GM21717 (cell line): ENCODE data around the gene PKNOX2.

Experiments
- ATAC-seq: cut with Tn5 transposase; IDR thresholded peaks from one replicate; pipeline ENCODE4 v1.9.1; 2021; ENCODE audit warnings: mild to moderate bottlenecking, moderate library complexity; ENCODE audit not compliant: unreplicated experiment

The PKNOX2 gene

GRCh38 chr11:125401235-125401634, 236.7 kb downstream of the PKNOX2 start:
- ATAC-seq: no peak

GRCh38 chr11:125401746-125402145, 237.2 kb downstream of the PKNOX2 start:
- ATAC-seq: no peak

- no peak for ATAC-seq
Measured at GRCh38 chr11:125402435-125402834, 237.9 kb downstream of the PKNOX2 start.

- ATAC-seq: no peak
Measured at GRCh38 chr11:125404157-125404810, 239.7 kb downstream of the PKNOX2 start.

GRCh38 chr11:125404811-125405790, 240.6 kb downstream of the PKNOX2 start:
- peak; percentile 78 for ATAC-seq

GRCh38 chr11:125407046-125407445, 242.5 kb downstream of the PKNOX2 start:
- no peak for ATAC-seq

GRCh38 chr11:125408311-125408711, 243.8 kb downstream of the PKNOX2 start:
- no peak for ATAC-seq

GRCh38 chr11:125410091-125410490, 245.5 kb downstream of the PKNOX2 start:
- ATAC-seq: no peak

- ATAC-seq: no peak
Measured at GRCh38 chr11:125412177-125412496, 247.6 kb downstream of the PKNOX2 start.

- no peak for ATAC-seq
Measured at GRCh38 chr11:125412509-125412908, 248.0 kb downstream of the PKNOX2 start.

- no peak for ATAC-seq
Measured at GRCh38 chr11:125413226-125413625, 248.7 kb downstream of the PKNOX2 start.

- ATAC-seq: no peak
Measured at GRCh38 chr11:125414121-125414520, 249.6 kb downstream of the PKNOX2 start.

- ATAC-seq: no peak
Measured at GRCh38 chr11:125416981-125417935, 252.7 kb downstream of the PKNOX2 start.

GRCh38 chr11:125418396-125418795, 253.8 kb downstream of the PKNOX2 start:
- no peak for ATAC-seq

GRCh38 chr11:125422681-125423080, 258.1 kb downstream of the PKNOX2 start:
- ATAC-seq: no peak

GRCh38 chr11:125423247-125423849, 258.8 kb downstream of the PKNOX2 start:
- no peak for ATAC-seq

- no peak for ATAC-seq
Measured at GRCh38 chr11:125425601-125426000, 261.1 kb downstream of the PKNOX2 start.

GRCh38 chr11:125426818-125427528, 262.4 kb downstream of the PKNOX2 start:
- no peak for ATAC-seq

GRCh38 chr11:125428486-125429173, 264.1 kb downstream of the PKNOX2 start:
- ATAC-seq: no peak
